ENCODE data around the gene AXIN2.

- TF ChIP-seq CTCF (IDR thresholded peaks at IDR 0.05), result no peak
- no peak for TF ChIP-seq POLR2AphosphoS5 (IDR thresholded peaks at IDR 0.05)
- no peak for TF ChIP-seq POLR2A (IDR thresholded peaks at IDR 0.05)
- no peak for TF ChIP-seq EP300 (IDR thresholded peaks at IDR 0.05)
These were observed 43.2 kb downstream of the AXIN2 start for GRCh38 chr17:65518256-65518655.
